ENCODE measurements around the gene IFNL1. TPM values are rescaled to one million over a fixed set of nuclear protein-coding genes. Genes with fewer than 3 reads are reported as not detected.
A peak's percentile ranks its signal among the peaks of the same experiment; 100 is the strongest.

IFNL1 gene
- total RNA-seq, 1 donor from 2014 or later: not detected

DNA sequence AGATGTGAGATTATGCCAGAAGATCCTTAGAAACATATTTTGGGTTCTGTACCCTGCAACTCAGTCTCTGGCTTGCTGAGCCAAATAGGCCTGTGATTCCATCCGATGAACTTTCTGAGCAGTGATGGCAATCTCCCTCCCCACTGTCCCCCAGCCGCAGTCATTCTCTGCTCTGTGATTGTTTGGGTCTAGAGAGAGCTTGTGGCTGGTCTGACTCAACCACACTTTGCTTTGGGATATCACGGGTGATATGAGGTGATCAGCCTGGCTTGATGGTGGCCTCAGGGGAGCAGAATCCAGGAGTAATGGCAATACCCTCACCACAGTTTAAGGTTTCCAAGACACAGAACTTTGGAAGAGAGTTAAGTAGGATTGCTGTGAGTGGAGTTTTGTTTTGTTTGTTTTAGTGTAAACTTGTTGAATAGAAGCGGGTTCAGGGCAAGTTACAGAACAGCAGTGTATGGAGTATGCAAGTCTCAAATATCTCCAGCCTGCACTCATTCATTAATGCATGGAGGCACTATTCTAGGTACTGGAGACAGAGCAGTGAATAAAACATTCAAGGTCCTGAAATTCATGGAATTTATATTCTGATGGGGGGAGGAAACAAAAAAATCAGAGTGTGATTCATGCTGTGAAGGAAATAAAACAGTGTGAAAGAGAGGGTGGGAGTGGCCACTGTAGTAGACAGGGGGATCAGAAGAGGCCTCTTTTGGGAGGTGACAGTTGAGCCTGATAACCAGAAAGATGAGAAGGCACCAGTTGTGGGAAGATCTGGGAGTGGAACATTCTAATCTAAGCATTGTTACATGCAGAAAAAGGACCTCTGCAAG, 51.3 kb downstream of the IFNL1 start:
- no peaks in the 10 kb centered on the region for H3K27me3 Mint-ChIP-seq (ENCODE audit: low read depth)
- no peak for DNase-seq (ENCODE audit: low spot score)
- TF ChIP-seq CTCF (IDR thresholded peaks at IDR 0.05): no peak
- peaks cover 56% of the 10 kb centered on the region for H3K4me1 Mint-ChIP-seq (ENCODE audit: low read depth)
- peak overlapping the region; percentile 80 for H3K27ac Mint-ChIP-seq (ENCODE audit: unreplicated experiment)
- H3K9me3 Mint-ChIP-seq (ENCODE audit: low read depth): no peaks in the 10 kb centered on the region
- H3K36me3 Mint-ChIP-seq (ENCODE audit: low read depth): peaks cover 15% of the 10 kb centered on the region
- no peak overlapping the region for H3K4me3 Mint-ChIP-seq (ENCODE audit: unreplicated experiment)

Other genes with a start within 250 kb of the IFNL1 start
- gene ACP7, start 212.0 kb upstream of the IFNL1 start, total RNA-seq: not detected in 3 replicates
- 12.3 to 16.7 TPM (median 14.4 TPM) in 3 replicates for gene PAK4, start 170.6 kb upstream of the IFNL1 start, total RNA-seq
- gene NCCRP1, start 99.4 kb upstream of the IFNL1 start, total RNA-seq: not detected in 3 replicates
- gene SYCN, start 92.1 kb upstream of the IFNL1 start, total RNA-seq: not detected in 3 replicates
- not detected in 3 replicates for gene IFNL3, start 51.4 kb upstream of the IFNL1 start, total RNA-seq
- gene IFNL4, start 47.6 kb upstream of the IFNL1 start, total RNA-seq: not detected in 3 replicates
- not detected in 3 replicates for gene IFNL2, start 28.0 kb upstream of the IFNL1 start, total RNA-seq
- gene LRFN1, start 24.5 kb downstream of the IFNL1 start, total RNA-seq: 1.7 to 2.0 TPM (median 1.7 TPM) in 3 replicates
- gene GMFG, start 39.6 kb downstream of the IFNL1 start, total RNA-seq: not detected in 3 replicates
- gene SAMD4B, start 46.0 kb downstream of the IFNL1 start, total RNA-seq: 77.3 to 82.9 TPM (median 81.1 TPM) in 3 replicates
- gene PAF1, start 94.7 kb downstream of the IFNL1 start, total RNA-seq: 32.2 to 39.7 TPM (median 32.5 TPM) in 3 replicates
- 27.0 to 31.1 TPM (median 28.7 TPM) in 3 replicates for gene MED29, start 95.0 kb downstream of the IFNL1 start, total RNA-seq
- 30.2 to 55.7 TPM (median 46.3 TPM) in 3 replicates for gene ZFP36, start 110.4 kb downstream of the IFNL1 start, total RNA-seq
- gene PLEKHG2, start 116.3 kb downstream of the IFNL1 start, total RNA-seq: 108 to 154 TPM (median 150 TPM) in 3 replicates
- 1,022 to 1,375 TPM (median 1,065 TPM) in 3 replicates for gene RPS16, start 139.5 kb downstream of the IFNL1 start, total RNA-seq
- 106 to 120 TPM (median 108 TPM) in 3 replicates for gene SUPT5H, start 149.2 kb downstream of the IFNL1 start, total RNA-seq
- 46.4 to 65.7 TPM (median 49.9 TPM) in 3 replicates for gene TIMM50, start 184.4 kb downstream of the IFNL1 start, total RNA-seq
- gene DLL3, start 202.5 kb downstream of the IFNL1 start, total RNA-seq: 0.92 to 1.3 TPM (median 1.00 TPM) in 3 replicates
- gene SELENOV, start 218.7 kb downstream of the IFNL1 start, total RNA-seq: not detected in 3 replicates
- gene EID2B, start 236.4 kb downstream of the IFNL1 start, total RNA-seq: 1.7 to 2.7 TPM (median 2.4 TPM) in 3 replicates
- gene EID2, start 243.8 kb downstream of the IFNL1 start, total RNA-seq: 14.3 to 15.6 TPM (median 15.1 TPM) in 3 replicates

Measured in chondrocyte (in vitro differentiated cells).